Smooth muscle cell (in vitro differentiated cells): ENCODE results near the gene IRF3. TPM values are rescaled to one million over a fixed set of nuclear protein-coding genes. Genes with fewer than 3 reads are reported as not detected.

ENCODE experiments used
- DNase-seq: peaks from one replicate; lab custom pipeline; 2025; ENCODE audit not compliant: unreplicated experiment; lab: John Stamatoyannopoulos, UW
- H2AFZ ChIP-seq: fragments of 200-600 bp; sonication (generic); 2 replicates; pipeline ENCODE4 v1.6.0; 2016; ENCODE audit warnings: antibody characterized with exemption, low read depth, mild to moderate bottlenecking
- H3F3A ChIP-seq: fragments of 200-600 bp; sonication (generic); 2 replicates; pipeline ENCODE4 v1.6.0; 2017; ENCODE audit warnings: antibody characterized with exemption, low read depth
- H3K27ac ChIP-seq: fragments of 200-600 bp; sonication (generic); 2 replicates; pipeline ENCODE4 v1.5.1; 2016; ENCODE audit warnings: low read depth, mild to moderate bottlenecking
- H3K27me3 ChIP-seq: fragments of 200-600 bp; sonication (generic); 2 replicates; pipeline ENCODE4 v1.6.1; 2016; ENCODE audit warnings: low read depth, mild to moderate bottlenecking
- H3K36me3 ChIP-seq: fragments of 200-600 bp; sonication (generic); 2 replicates; pipeline ENCODE4 v1.5.1; 2016; ENCODE audit warnings: low read depth
- H3K4me1 ChIP-seq: fragments of 200-600 bp; sonication (generic); 2 replicates; pipeline ENCODE4 v1.5.1; 2016; ENCODE audit warnings: low read depth
- H3K4me2 ChIP-seq: fragments of 200-600 bp; sonication (generic); 2 replicates; pipeline ENCODE4 v1.6.0; 2016; ENCODE audit warnings: mild to moderate bottlenecking
- H3K4me3 ChIP-seq: fragments of 200-600 bp; sonication (generic); 2 replicates; pipeline ENCODE4 v1.5.1; 2016; ENCODE audit warnings: mild to moderate bottlenecking
- H3K79me2 ChIP-seq: fragments of 200-600 bp; sonication (generic); 2 replicates; pipeline ENCODE4 v1.6.0; 2016; ENCODE audit warnings: low read depth, mild to moderate bottlenecking
- H3K9ac ChIP-seq: fragments of 200-600 bp; sonication (generic); 2 replicates; pipeline ENCODE4 v1.6.0; 2016; ENCODE audit warnings: low read depth
- H3K9me3 ChIP-seq: fragments of 200-600 bp; sonication (generic); replicated peaks from 2 replicates; pipeline ENCODE4 v1.5.1; 2016; ENCODE audit warnings: low read depth
- H4K20me1 ChIP-seq: fragments of 200-600 bp; sonication (generic); 2 replicates; pipeline ENCODE4 v1.6.0; 2016; ENCODE audit warnings: low read depth
- WGBS: methylation state at CpG from one replicate; pipeline ENCODE4 v1.1.7; 2016; ENCODE audit warnings: low lambda C conversion rate; 5-methylcytosine and 5-hydroxymethylcytosine counted together
- polyA plus RNA-seq: library from polyadenylated mRNA; unstranded; fragments of >200 nt; fragmentation: Nextera tagmentation; extraction: Ambion mirVana; gene quantifications from 2 replicates; pipeline ENCODE4 v1.2.1, GENCODE V29; 2016
- total RNA-seq: library from RNA; depleted of rRNA; stranded (reverse); fragments of >200 nt; gene quantifications from 2 replicates; pipeline ENCODE4 v1.2.3, GENCODE V29; 2014
- TF ChIP-seq, protein P1 (sequence below): fragments of 200-600 bp; sonication (generic); IDR thresholded peaks from 2 replicates; pipeline ENCODE4 v1.5.1; 2017; ENCODE audit warnings: borderline replicate concordance, mild to moderate bottlenecking, antibody characterized with exemption; ENCODE audit not compliant: insufficient read depth, poor library complexity, severe bottlenecking

The IRF3 gene
- total and polyA plus RNA-seq, 2 experiments from 2014 or later, result 35.1 to 45.9 TPM

DNA sequence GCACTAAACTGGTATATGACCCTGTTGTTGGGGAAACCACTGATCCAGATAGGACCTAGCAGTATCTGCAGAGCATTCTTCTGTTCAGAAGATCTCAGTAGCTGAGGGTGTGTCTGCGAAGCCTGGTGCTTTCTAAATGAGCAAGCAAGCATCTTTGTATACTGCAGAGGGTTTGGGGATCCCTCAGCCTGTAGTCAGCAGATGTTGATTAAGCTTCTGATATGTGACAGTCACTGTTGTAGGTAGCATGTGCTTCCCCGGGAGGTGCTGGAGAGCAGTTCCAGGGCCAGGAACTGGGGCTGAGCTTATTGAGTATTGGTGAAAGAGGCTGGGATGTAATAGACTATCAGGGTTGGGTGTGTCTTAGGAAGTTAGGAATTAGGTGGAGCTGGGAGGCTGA lies 22.2 kb downstream of the IRF3 start:
- peaks cover 32% of the 10 kb centered on the region for H3K4me1 ChIP-seq
- TF ChIP-seq, protein P1, sequence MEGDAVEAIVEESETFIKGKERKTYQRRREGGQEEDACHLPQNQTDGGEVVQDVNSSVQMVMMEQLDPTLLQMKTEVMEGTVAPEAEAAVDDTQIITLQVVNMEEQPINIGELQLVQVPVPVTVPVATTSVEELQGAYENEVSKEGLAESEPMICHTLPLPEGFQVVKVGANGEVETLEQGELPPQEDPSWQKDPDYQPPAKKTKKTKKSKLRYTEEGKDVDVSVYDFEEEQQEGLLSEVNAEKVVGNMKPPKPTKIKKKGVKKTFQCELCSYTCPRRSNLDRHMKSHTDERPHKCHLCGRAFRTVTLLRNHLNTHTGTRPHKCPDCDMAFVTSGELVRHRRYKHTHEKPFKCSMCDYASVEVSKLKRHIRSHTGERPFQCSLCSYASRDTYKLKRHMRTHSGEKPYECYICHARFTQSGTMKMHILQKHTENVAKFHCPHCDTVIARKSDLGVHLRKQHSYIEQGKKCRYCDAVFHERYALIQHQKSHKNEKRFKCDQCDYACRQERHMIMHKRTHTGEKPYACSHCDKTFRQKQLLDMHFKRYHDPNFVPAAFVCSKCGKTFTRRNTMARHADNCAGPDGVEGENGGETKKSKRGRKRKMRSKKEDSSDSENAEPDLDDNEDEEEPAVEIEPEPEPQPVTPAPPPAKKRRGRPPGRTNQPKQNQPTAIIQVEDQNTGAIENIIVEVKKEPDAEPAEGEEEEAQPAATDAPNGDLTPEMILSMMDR, result no peak
- H2AFZ ChIP-seq, result no peak overlapping the region
- WGBS, result 85% methylated on average over 2 of the region's 2 CpGs
- H3K36me3 ChIP-seq, result no peaks in the 10 kb centered on the region
- peak overlapping the region; percentile 100 for H3K27ac ChIP-seq
- H3K79me2 ChIP-seq, result peaks cover 58% of the 10 kb centered on the region
- peaks cover 34% of the 10 kb centered on the region for H4K20me1 ChIP-seq
- peak overlapping the region; percentile 84 for H3K4me3 ChIP-seq
- no peak for DNase-seq
- H3K4me2 ChIP-seq, result peak overlapping the region; percentile 89
- H3K9me3 ChIP-seq, result no peaks in the 10 kb centered on the region
- peak overlapping the region; percentile 99 for H3K9ac ChIP-seq
- H3K27me3 ChIP-seq, result no peaks in the 10 kb centered on the region
- peaks cover 7% of the 10 kb centered on the region for H3F3A ChIP-seq

DNA sequence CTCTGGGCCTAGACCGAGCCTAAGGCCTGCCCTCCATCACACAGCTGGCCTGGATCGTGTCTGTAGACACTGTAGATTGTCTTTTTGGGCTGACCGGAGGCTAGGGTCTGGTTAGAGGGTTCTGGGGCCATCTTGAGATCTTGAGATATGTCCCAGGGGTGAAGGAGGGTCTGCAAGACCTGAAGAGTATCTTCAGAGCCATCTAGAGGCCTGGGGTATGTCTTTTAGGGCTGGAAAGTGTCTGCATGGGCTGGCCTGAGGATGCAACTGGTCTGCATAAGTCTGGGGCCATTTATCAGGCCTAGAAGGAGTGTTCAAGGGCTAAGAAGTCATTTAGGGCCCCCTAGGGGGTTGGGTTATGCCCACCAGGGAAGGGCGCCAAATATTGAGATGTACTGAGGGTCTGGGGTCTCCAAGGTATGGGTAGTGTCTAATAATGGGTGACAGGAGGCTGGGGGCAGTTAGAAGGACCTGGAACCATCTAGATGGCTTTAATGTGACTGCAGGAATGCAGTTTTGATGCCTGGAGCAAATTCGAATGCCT lies 23.1 kb downstream of the IRF3 start:
- Histone ChIP-seq H3K27ac (peak overlapping the region; percentile 100), H3K27me3 (no peaks in the 10 kb centered on the region), H3K4me3 (peak overlapping the region; percentile 84), H3K9ac (peak overlapping the region; percentile 99), H4K20me1 (peaks cover 31% of the 10 kb centered on the region), H3K4me1 (peaks cover 41% of the 10 kb centered on the region), H3K9me3 (no peaks in the 10 kb centered on the region), H3K36me3 (no peaks in the 10 kb centered on the region), H3K79me2 (peaks cover 51% of the 10 kb centered on the region), H3K4me2 (peak overlapping the region; percentile 89), H2AFZ (no peak overlapping the region), H3F3A (peaks cover 7% of the 10 kb centered on the region)
- 8% methylated on average over 5 of the region's 5 CpGs for WGBS
- TF ChIP-seq, protein P1, result no peak
- no peak for DNase-seq

DNA sequence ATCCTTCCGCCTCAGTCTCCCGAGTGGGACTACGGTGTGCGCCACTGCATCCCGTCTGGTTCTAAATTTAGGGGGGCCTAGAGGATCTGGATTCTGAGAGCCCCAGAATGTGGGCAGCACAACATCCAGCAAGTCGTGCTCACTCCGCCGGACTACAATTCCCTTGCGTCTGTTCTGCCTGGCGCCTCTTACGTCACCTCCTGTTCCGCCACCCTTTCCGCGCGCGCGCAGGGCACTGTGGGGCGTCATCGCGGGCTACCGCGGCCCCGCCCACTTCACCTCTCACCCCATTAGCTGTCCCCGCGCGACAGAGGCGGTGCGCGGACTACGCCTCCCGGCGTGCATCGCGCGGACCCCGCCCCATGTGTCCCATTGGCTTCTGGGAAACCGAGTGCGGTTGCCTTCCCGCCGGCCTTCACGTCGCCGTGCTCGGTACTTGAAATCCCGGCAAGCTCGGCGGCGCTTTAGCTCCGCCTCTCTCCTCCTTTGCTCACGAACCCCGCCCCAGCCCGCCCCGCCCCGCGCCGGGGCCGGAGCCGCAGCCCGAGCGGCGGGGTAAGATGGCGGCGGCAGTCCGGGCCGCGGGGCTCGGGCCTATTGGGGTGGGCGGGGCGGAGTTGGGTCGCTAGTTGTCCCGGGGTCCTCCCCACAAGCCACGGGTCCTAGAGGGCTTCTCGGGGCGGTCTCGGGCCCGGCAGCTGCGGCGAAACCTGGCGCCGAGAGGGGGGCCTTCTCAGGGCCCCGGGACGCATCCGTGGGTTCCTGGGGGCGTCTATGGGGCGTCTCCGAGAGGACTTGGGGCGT lies 23.8 kb downstream of the IRF3 start, which contains the start of gene SCAF1:
SCAF1 (plus strand) TSS at position 522 of the 804 bp plus-strand sequence. CDS start 2,818 bp downstream, outside the sequence.
- peaks cover 7% of the 10 kb centered on the region for H3F3A ChIP-seq
- WGBS, result 1% methylated on average over 59 of the region's 87 CpGs
- TF ChIP-seq, protein P1, result no peak
- peak within 1 kb of the TSS; percentile 84 for H3K4me3 ChIP-seq
- H3K27ac ChIP-seq, result peak within 1 kb of the TSS; percentile 100
- no peaks in the 10 kb centered on the region for H3K27me3 ChIP-seq
- peak within 1 kb of the TSS; percentile 99 for H3K9ac ChIP-seq
- peaks cover 44% of the 10 kb centered on the region for H3K79me2 ChIP-seq
- H4K20me1 ChIP-seq, result peaks cover 27% of the 10 kb centered on the region
- no peaks in the 10 kb centered on the region for H3K9me3 ChIP-seq
- peak; percentile 96 for DNase-seq
- no peaks in the 10 kb centered on the region for H3K36me3 ChIP-seq
- H3K4me2 ChIP-seq, result peak within 1 kb of the TSS; percentile 92
- H2AFZ ChIP-seq, result no peak within 1 kb of the TSS
- H3K4me1 ChIP-seq, result peaks cover 41% of the 10 kb centered on the region
